ENCODE data around the gene NIN.
"Not testable (repeated sequence)": the region's sequence is repeated elsewhere in the genome, so short reads cannot be mapped to it uniquely, and the experiment has no call there.

DNA sequence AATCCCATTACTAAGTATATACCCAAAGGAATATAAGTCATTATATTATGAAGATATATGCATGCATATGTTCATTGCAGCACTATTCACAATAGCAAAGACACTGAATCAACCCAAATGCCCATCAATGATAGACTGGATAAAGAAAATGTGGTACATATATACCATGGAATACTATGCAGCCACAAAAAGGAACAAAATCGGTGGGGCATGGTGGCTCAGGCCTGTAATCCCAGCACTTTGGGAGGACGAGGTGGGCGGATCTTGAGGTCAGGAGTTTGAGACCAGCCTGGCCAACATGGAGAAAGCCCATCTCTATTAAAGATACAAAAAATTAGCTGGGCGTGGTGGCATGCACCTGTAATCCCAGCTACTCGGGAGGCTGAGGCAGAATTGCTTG, 15.4 kb downstream of the NIN start:
- not testable (repeated sequence) for TF ChIP-seq CTCF (IDR thresholded peaks at IDR 0.05); POLR2AphosphoS5 (IDR thresholded peaks at IDR 0.05; ENCODE audit: insufficient read depth in 1 of 2, low read depth in 1 of 2); POLR2A (IDR thresholded peaks at IDR 0.05)

All from vagina (tissue), 2 donors.